Lower lobe of right lung (tissue), 2 donors: ENCODE results near the gene CAPN15. TPM values are rescaled to one million over a fixed set of nuclear protein-coding genes. Genes with fewer than 3 reads are reported as not detected.
A peak's percentile ranks its signal among the peaks of the same experiment; 100 is the strongest.

Experiments used
- ATAC-seq, 2 donors: fragments of 200-7000 bp; cut with Tn5 transposase; one replicate each; pipeline ENCODE4 v1.9.1; 2020 to 2022; ENCODE audit warnings: mild to moderate bottlenecking in 2 of 2, moderate library complexity in 2 of 2
- DNase-seq: peaks from one replicate; pipeline ENCODE4 v3.0.0-alpha.2; 2020
- H3K27ac ChIP-seq: fragments of 200-600 bp; one replicate; pipeline ENCODE4 v1.8.0; 2022
- H3K27me3 ChIP-seq: fragments of 200-600 bp; one replicate; pipeline ENCODE4 v1.8.0; 2022; ENCODE audit warnings: low read depth
- H3K36me3 ChIP-seq: fragments of 200-600 bp; one replicate; pipeline ENCODE4 v1.8.0; 2022; ENCODE audit warnings: mild to moderate bottlenecking
- H3K4me1 ChIP-seq: fragments of 200-600 bp; one replicate; pipeline ENCODE4 v1.8.0; 2022
- H3K4me3 ChIP-seq: fragments of 200-600 bp; one replicate; pipeline ENCODE4 v1.8.0; 2022; ENCODE audit warnings: mild to moderate bottlenecking
- H3K9me3 ChIP-seq: fragments of 200-600 bp; one replicate; pipeline ENCODE4 v1.8.0; 2022
- CTCF ChIP-seq: fragments of 200-600 bp; IDR thresholded peaks from one replicate; pipeline ENCODE4 v1.8.0; 2022; ENCODE audit warnings: antibody characterized with exemption, mild to moderate bottlenecking
- intact Hi-C: fragments of 100-400 bp; cut with DNase I; formaldehyde crosslinking; loops from one replicate; pipeline ENCODE4 v1.11.0; 2022
- total RNA-seq: library from RNA; stranded (reverse); fragmentation: NEBNext Ultra II Directional; extraction: Animal tissue kit (Norgen Biotek cat#: 25700); gene quantifications from one replicate; pipeline ENCODE4 v1.2.1, GENCODE V29; 2021
- donor health status: DM: no; HTN: yes; CAD: no; lungs with severe emphysema.

The CAPN15 gene
- total RNA-seq, 1 donor from 2014 or later: 44.3 TPM

GRCh38 chr16:543301-544164 lies 16.0 kb downstream of the CAPN15 start:
- Histone ChIP-seq H3K4me1 (no peaks in the 10 kb centered on the region), H3K27me3 (no peaks in the 10 kb centered on the region), H3K9me3 (no peaks in the 10 kb centered on the region), H3K36me3 (peaks cover 20% of the 10 kb centered on the region), H3K27ac (no peak overlapping the region), H3K4me3 (no peak overlapping the region)
- TF ChIP-seq CTCF: no peak
- DNase-seq: no peak
- ATAC-seq: no peak
- intact Hi-C loops: no loop called here

- Histone ChIP-seq H3K27ac (no peak overlapping the region), H3K36me3 (peaks cover 21% of the 10 kb centered on the region), H3K4me1 (no peaks in the 10 kb centered on the region), H3K9me3 (no peaks in the 10 kb centered on the region), H3K27me3 (no peaks in the 10 kb centered on the region), H3K4me3 (no peak overlapping the region)
- ATAC-seq (no peak), DNase-seq (no peak)
- TF ChIP-seq CTCF: no peak
- intact Hi-C loops: no loop called here
Measured at GRCh38 chr16:544517-544916, 17.0 kb downstream of the CAPN15 start.

- peaks cover 40% of the 10 kb centered on the region for H3K36me3 ChIP-seq
- H3K4me1 ChIP-seq: no peaks in the 10 kb centered on the region
- DNase-seq: peak; percentile 78
- TF ChIP-seq CTCF: no peak
- peak; percentile 66 to 72 for ATAC-seq
- H3K9me3 ChIP-seq: no peaks in the 10 kb centered on the region
- no peak overlapping the region for H3K4me3 ChIP-seq
- H3K27me3 ChIP-seq: no peaks in the 10 kb centered on the region
- H3K27ac ChIP-seq: no peak overlapping the region
- intact Hi-C loops: no loop called here
Measured at GRCh38 chr16:546909-547770, 19.6 kb downstream of the CAPN15 start.

- ATAC-seq: no peak
- DNase-seq: no peak
- intact Hi-C loops: no loop called here
- no peaks in the 10 kb centered on the region for H3K27me3 ChIP-seq
- TF ChIP-seq CTCF: no peak
- peaks cover 51% of the 10 kb centered on the region for H3K36me3 ChIP-seq
- H3K27ac ChIP-seq: no peak overlapping the region
- H3K4me1 ChIP-seq: no peaks in the 10 kb centered on the region
- no peaks in the 10 kb centered on the region for H3K9me3 ChIP-seq
- H3K4me3 ChIP-seq: no peak overlapping the region
Measured at GRCh38 chr16:548586-548985, 21.1 kb downstream of the CAPN15 start.

GRCh38 chr16:549544-550263 lies 22.2 kb downstream of the CAPN15 start:
- no peaks in the 10 kb centered on the region for H3K27me3 ChIP-seq
- no peaks in the 10 kb centered on the region for H3K4me1 ChIP-seq
- H3K27ac ChIP-seq: no peak overlapping the region
- H3K36me3 ChIP-seq: peaks cover 53% of the 10 kb centered on the region
- intact Hi-C loops: no loop called here
- DNase-seq (no peak), ATAC-seq (no peak)
- H3K4me3 ChIP-seq: no peak overlapping the region
- TF ChIP-seq CTCF: no peak
- no peaks in the 10 kb centered on the region for H3K9me3 ChIP-seq
